GDM1 (cell line): ENCODE measurements around the gene ATP8A2.

Experiments
- DNase-seq: peaks from one replicate; lab custom pipeline; 2025; lab: John Stamatoyannopoulos, UW

ATP8A2 gene

GRCh38 chr13:25684491-25684890, 312.7 kb downstream of the ATP8A2 start:
- DNase-seq: no peak

DNA sequence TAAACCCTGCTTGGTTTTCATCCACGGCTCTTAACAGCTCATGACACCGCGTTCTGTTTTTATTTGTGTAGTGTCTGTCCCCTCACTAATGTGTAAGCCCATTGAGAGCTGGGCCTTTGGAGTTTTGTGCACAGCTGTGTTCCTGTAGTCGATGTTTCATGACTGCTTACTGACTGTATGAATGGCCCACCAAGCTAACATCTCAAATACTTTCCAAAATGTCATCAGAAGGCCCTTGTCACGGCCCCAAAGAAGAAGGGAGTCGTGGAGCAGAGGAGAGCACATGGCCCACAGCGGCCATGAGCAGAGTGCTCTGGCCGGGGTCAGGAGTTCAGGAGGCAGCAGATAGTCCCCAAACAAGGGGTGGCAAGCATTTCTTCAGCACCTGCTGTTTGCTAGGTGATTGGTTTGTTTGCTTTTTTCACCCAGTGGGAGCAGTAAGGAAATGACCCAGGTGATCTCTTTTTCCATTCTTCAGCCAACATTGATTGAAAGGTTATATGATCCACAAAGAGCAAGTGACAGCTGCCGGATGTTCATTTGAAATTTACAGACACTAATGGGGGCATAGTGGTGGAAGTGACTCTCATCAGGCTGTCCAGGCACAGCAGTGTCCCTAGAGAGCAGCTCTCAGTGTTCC, 315.2 kb downstream of the ATP8A2 start:
- no peak for DNase-seq

DNA sequence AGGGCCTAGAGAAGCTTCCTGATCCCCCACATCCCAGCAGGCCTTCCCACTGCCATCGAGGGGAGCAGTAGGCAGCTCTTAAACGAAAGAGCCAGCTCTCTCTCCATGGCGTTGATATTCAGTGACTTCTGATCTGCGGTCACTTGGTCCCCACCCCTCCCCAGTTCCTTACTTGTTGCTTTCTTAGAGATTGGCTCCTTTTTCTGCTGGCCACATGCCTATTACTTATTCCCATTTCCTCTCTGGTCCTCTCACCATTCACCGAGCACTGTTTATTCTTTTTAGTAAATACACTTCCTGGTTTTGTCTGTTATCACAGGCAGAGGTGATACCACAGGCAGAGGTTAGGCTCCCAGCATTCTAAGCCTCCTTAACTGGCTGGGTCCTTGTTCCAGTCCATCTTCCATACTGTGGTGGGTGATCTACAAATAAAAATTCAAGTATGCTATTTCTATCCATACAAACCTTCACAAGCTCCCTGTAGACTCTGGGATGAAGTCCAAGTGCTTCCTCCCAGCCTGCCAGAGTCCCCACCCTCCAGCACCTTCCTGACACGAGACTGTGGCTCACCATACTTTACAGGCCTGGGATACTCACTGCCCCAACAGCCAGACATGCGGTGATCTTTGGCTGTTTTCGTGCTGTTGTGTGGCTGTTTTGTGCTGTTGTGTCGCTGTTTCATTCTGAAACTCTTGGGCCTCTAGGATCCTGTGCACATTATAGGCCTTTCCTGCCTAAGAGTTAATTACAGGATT, 315.9 kb downstream of the ATP8A2 start:
- DNase-seq: no peak

GRCh38 chr13:25688536-25688935, 316.8 kb downstream of the ATP8A2 start:
- DNase-seq: no peak

DNA sequence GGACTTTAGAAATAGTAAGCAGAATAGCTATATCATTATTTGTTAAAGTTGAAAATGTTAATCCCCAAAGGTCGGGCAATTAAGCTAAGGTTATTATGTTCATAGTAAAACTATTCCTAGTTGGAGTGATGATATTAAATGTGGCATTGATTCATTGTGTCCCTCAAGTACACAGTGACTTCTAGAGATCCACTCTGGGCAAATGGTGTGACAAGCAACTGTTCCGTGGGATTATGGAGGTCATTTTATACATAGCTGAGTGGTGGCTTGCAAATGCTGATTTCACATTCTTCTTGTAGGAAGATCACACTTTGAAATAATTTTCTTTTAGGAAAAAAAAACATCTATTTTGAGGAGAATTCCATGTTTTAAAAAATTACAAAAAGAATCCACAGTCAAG, 317.8 kb downstream of the ATP8A2 start:
- DNase-seq: no peak

DNA sequence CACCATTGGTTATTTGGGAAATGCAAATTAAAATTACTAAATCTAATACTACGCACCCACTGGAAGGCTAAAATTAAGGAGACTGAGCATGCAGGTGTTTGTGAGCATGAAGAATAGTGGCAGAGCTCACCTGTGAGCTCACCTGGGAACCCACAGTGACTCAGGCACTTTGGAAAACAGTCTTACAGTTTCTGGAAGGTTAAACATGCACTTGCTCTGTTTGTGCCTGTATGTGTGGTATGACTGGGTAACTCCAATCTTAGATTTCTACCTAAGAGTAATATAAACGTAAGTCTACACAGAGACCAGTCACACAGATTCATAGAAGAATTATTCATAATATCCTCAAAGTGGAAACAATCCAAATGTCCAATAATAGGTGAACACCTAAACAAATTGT, 318.8 kb downstream of the ATP8A2 start:
- no peak for DNase-seq

DNA sequence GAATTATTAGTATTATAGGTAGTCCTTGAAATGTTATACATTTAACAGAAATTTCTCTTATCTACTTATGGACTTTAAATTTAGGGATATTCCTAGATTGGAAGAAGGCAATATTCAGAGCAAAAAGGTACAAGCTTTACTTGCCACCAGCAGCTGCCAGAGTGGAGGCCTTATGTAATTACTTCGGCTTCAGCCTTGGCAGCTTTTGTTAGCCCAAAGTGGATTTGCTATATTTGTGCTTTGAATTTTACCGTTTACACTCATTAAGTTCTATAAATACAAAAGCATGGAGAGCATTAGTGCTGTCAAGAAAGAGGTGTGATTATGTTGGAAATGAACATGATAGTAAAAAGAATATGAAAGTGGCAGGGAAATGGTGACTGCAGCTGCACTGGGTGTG, 319.9 kb downstream of the ATP8A2 start:
- no peak for DNase-seq

- no peak for DNase-seq
Measured at GRCh38 chr13:25692099-25692498, 320.3 kb downstream of the ATP8A2 start.

- DNase-seq: no peak
Measured at GRCh38 chr13:25699056-25699455, 327.3 kb downstream of the ATP8A2 start.

DNA sequence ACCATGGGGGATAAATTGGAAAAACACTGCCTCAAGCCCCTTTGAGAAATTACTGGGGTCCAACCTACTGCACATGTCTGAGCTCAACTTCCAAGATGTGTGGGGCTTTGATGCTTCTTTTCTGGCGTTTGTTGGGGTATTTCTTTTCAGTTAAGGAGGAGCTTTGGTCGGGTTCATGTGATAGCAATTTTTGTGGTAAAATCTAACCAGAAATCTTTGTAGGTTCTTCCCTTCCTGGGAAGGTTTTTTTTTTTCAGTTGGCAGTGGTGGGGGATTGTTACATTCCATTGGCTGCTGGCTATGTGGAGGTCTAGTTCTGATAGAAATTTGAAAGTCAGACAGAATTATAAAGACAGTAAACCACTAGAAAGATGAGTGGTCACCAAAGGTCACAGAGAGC, 327.8 kb downstream of the ATP8A2 start:
- no peak for DNase-seq

DNA sequence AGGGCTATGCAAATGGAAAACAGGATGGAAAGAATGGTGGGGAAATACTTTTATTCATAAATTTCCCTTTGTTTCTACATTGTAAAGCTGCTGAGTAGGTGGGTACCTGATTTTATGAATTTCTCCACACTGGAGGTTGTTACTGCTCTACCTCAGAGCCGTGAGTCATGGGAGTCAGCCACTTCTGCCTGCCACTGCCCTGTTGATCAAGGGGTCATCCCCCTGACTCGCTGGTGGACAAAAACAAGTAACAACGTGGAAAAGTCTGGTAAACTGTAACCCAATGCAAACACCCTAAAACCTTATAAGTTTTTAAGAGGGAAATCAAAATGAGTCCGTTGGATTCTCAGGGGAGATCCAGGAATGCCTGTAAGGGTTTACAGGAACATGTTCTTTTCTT, 329.5 kb downstream of the ATP8A2 start:
- no peak for DNase-seq

GRCh38 chr13:25702386-25702785, 330.6 kb downstream of the ATP8A2 start:
- no peak for DNase-seq

GRCh38 chr13:25707726-25708125, 336.0 kb downstream of the ATP8A2 start:
- DNase-seq: no peak

DNA sequence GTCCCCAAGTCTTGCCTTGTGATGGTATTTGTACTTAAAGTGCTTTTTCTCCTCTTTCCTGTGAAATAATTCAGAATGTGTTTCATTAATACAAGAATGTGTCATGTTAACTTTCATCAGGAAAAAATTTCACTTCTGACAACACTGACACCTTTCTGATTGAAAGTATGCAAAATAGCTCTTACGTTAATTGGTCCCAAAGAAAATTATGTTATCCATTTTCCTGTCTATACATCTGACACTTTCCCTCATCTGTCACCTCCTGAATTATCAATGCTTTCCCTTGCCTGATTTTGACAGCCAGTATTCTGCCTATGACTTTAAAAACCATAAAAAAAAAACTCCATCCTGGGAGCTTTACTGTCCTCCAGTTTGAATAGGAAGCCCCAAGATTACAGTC, 336.5 kb downstream of the ATP8A2 start:
- DNase-seq: no peak

GRCh38 chr13:25709088-25709487, 337.3 kb downstream of the ATP8A2 start:
- DNase-seq: no peak

DNA sequence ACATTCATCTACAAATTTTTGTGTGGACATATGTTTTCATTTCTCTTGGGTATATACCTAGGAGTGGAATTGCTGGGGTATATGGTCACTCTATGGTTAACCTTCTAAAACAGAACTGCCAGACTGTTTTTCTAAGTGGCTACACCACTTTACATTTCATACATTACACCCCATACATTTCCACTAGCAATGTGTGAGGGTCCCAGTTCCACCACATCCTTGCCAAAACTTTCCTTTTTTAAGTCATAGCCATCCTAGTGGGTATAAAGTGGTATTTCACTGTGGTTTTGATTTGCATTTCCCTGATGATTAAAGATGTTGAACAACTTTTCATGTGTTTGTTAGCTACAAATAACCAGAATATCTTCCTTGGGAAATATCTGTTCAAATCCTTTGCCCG, 344.0 kb downstream of the ATP8A2 start:
- DNase-seq: no peak

- DNase-seq: no peak
Measured at GRCh38 chr13:25717666-25718197, 346.0 kb downstream of the ATP8A2 start.

DNA sequence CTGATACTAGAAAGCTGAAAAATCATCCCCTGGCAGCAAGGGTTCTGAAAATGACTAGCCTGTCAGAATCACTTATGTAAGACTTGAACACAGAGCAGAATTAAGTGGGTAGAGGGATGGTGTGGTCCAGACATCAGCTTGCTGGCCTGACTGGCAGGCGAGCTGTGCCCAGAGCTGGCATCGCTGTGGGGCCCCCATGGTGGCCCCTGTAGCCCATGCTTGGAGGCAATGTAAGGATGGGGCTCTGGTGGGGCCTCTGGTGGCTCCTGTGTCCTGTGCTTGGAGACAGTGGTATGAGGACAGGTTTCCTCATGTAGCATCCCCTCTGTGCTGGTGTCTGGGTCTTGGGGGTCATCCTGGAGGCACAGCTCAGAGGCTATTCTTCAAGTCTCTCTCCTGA, 347.9 kb downstream of the ATP8A2 start:
- DNase-seq: no peak

DNA sequence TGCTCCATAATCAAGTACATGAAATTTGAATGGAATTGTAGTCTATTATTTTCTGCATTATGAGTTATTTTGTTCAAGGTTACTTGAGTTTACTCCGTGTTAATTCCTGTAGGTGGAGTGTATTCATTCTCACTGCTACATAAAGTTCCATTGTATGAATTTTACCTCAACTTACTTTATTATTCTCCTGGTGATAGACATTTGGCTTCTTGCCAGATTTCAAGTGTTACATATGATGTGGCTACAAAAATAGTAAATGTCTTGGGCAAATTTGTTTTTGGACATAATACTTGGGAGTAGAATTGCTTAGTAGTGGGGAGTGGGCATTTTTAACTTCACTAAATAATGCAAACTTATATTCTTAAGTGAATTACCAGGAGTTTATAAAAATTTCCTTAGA, 351.1 kb downstream of the ATP8A2 start:
- DNase-seq: no peak

GRCh38 chr13:25725104-25725503, 353.3 kb downstream of the ATP8A2 start:
- DNase-seq: no peak

- no peak for DNase-seq
Measured at GRCh38 chr13:25727250-25727649, 355.5 kb downstream of the ATP8A2 start.

DNA sequence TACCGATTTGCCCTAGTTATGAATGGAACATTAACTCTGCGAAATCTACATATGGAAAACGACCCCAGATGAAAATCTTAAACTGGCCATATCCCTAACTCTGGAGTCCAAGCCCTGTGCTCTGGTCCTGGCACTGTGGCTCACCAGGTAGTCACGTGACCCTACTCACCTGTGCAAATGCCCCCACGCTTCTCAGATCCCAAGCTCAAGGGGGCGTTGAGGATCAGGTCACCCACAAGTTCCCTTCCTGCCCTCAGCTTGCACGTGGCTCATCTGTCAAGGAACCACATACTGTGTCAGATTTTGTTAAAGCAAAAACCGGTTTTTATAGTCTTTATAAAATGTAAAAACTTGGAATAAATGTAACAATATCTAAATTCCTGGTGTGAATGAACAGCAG, 356.0 kb downstream of the ATP8A2 start:
- no peak for DNase-seq

GRCh38 chr13:25729201-25729600, 357.4 kb downstream of the ATP8A2 start:
- DNase-seq: no peak

GRCh38 chr13:25731037-25731436, 359.3 kb downstream of the ATP8A2 start:
- no peak for DNase-seq
